Endothelial cell of umbilical vein (primary cell): ENCODE results near the gene MALRD1. TPM values are rescaled to one million over a fixed set of nuclear protein-coding genes. Genes with fewer than 3 reads are reported as not detected.

Experiments used
- BruUV-seq: library from RNA; stranded (reverse); fragments of 400-500 nt; replicated peaks from 2 replicates; lab custom pipeline; 2021; lab: Mats Ljungman, UMichigan
- CTCF ChIA-PET: fragments of 300-600, 350-600 bp; sonication (Branson Sonifier 250); formaldehyde crosslinking; loops from one replicate; lab custom pipeline; 2021; ENCODE audit warnings: antibody characterized with exemption, inconsistent platforms; lab: Charles Lee
- POLR2A ChIA-PET: fragments of 300-600, 350-600 bp; sonication (Branson Sonifier 250); formaldehyde crosslinking; loops from one replicate; lab custom pipeline; 2021; ENCODE audit warnings: antibody characterized with exemption, inconsistent platforms; lab: Charles Lee
- DNase-seq: peaks from one replicate; pipeline ENCODE4 v3.0.0-alpha.2; 2011; ENCODE audit warnings: low read depth, low spot score
- FAIRE-seq: peaks from 2 replicates; lab custom pipeline; 2011; peaks lifted over from hg19 to GRCh38; lab: Jason Lieb, UNC
- H2AFZ ChIP-seq: 2 replicates; pipeline ENCODE4 v1.6.0; 2012; ENCODE audit warnings: low read depth, low read length, control low read depth, inconsistent platforms
- H3K27ac ChIP-seq: 2 replicates; pipeline ENCODE4 v1.5.1; 2011; ENCODE audit warnings: low read depth, mild to moderate bottlenecking, control low read depth, low read length, moderate library complexity; ENCODE audit not compliant: insufficient read depth
- H3K27me3 ChIP-seq, 2 experiments: 2 replicates each; pipeline versions ENCODE4 v1.6.0 to v1.6.1; 2011; ENCODE audit warnings: low read length in 2 of 2, mixed read lengths in 1 of 2; ENCODE audit not compliant: control insufficient read depth in 2 of 2, insufficient read depth in 2 of 2
- H3K36me3 ChIP-seq, 2 experiments: 2 replicates in 1 of 2; 3 replicates in 1 of 2; pipeline ENCODE4 v1.5.1; 2011; ENCODE audit warnings: low read length in 2 of 2, mild to moderate bottlenecking in 1 of 2, moderate library complexity in 1 of 2; ENCODE audit not compliant: control insufficient read depth in 2 of 2, insufficient read depth in 2 of 2; ENCODE audit errors: extremely low read depth in 1 of 2
- H3K4me1 ChIP-seq: 3 replicates; pipeline ENCODE4 v1.5.1; 2011; ENCODE audit warnings: mild to moderate bottlenecking, low read length; ENCODE audit not compliant: control insufficient read depth, insufficient read depth; ENCODE audit errors: extremely low read depth
- H3K4me2 ChIP-seq: 2 replicates; pipeline ENCODE4 v1.6.1; 2011; ENCODE audit warnings: low read length, control low read depth, mixed read lengths; ENCODE audit not compliant: insufficient read depth
- H3K4me3 ChIP-seq, 3 experiments: fragments of 200-600 bp in 1 of 3; sonication (generic), shearing (Covaris generic) in 1 of 3; replicated peaks in 1 of 3; 2 replicates each; pipeline ENCODE4 v1.5.1; 2011 to 2016; ENCODE audit warnings: control low read depth in 3 of 3, low read length in 3 of 3, mild to moderate bottlenecking in 2 of 3, inconsistent platforms in 1 of 3, low read depth in 1 of 3, moderate library complexity in 1 of 3; ENCODE audit not compliant: insufficient read depth in 1 of 3
- H3K79me2 ChIP-seq: 2 replicates; pipeline ENCODE4 v1.6.0; 2012; ENCODE audit warnings: low read length, inconsistent platforms; ENCODE audit not compliant: control insufficient read depth, insufficient read depth
- H3K9ac ChIP-seq: replicated peaks from 2 replicates; pipeline ENCODE3; 2011; ENCODE audit warnings: low read length, control low read depth; ENCODE audit not compliant: insufficient read depth; ENCODE audit errors: extremely low read depth
- H3K9me1 ChIP-seq: replicated peaks from 3 replicates; pipeline ENCODE4 v1.6.0; 2011; ENCODE audit warnings: mild to moderate bottlenecking, low read length; ENCODE audit not compliant: control insufficient read depth, insufficient read depth; ENCODE audit errors: extremely low read depth
- H3K9me3 ChIP-seq: replicated peaks from 2 replicates; pipeline ENCODE4 v1.5.1; 2012; ENCODE audit warnings: low read length, inconsistent platforms; ENCODE audit not compliant: control insufficient read depth, insufficient read depth
- H4K20me1 ChIP-seq: replicated peaks from 2 replicates; pipeline ENCODE3; 2011; ENCODE audit warnings: mild to moderate bottlenecking, low read length; ENCODE audit not compliant: control insufficient read depth, insufficient read depth; ENCODE audit errors: extremely low read depth
- CTCF ChIP-seq, 2 donors: IDR thresholded peaks; 1 replicate in 1 of 2; 2 replicates in 1 of 2; pipeline ENCODE4 v1.5.1; 2011; ENCODE audit warnings: low read length in 2 of 2, mild to moderate bottlenecking in 2 of 2, moderate library complexity in 2 of 2, control low read depth in 1 of 2, inconsistent platforms in 1 of 2, low read depth in 1 of 2; ENCODE audit not compliant: insufficient read depth in 1 of 2; ENCODE audit errors: extremely low read depth in 1 of 2
- EZH2 ChIP-seq: IDR thresholded peaks from 2 replicates; pipeline ENCODE4 v1.6.1; 2012; ENCODE audit warnings: borderline replicate concordance, low read depth, mild to moderate bottlenecking, moderate library complexity, low read length, inconsistent platforms; ENCODE audit not compliant: severe bottlenecking
- FOS ChIP-seq: IDR thresholded peaks from 2 replicates; pipeline ENCODE4 v1.6.1; 2011; ENCODE audit warnings: mild to moderate bottlenecking, low read length, moderate library complexity, borderline replicate concordance; ENCODE audit not compliant: insufficient read depth
- GATA2 ChIP-seq: IDR thresholded peaks from 2 replicates; pipeline ENCODE4 v1.7.0; 2011; ENCODE audit warnings: low read depth, mild to moderate bottlenecking, moderate library complexity, mixed read lengths, low read length; ENCODE audit not compliant: insufficient read length, insufficient read depth
- JUN ChIP-seq: IDR thresholded peaks from 2 replicates; pipeline ENCODE4 v1.6.1; 2011; ENCODE audit warnings: borderline replicate concordance, low read depth; ENCODE audit not compliant: insufficient read length, insufficient read depth
- MAX ChIP-seq: IDR thresholded peaks from 2 replicates; pipeline ENCODE4 v1.6.1; 2011; ENCODE audit not compliant: insufficient read depth, insufficient read length
- MYC ChIP-seq: IDR thresholded peaks from one replicate; pipeline ENCODE4 v1.6.1; 2011; ENCODE audit warnings: mild to moderate bottlenecking, low read depth, low read length
- POLR2A ChIP-seq: IDR thresholded peaks from 2 replicates; pipeline ENCODE4 v1.6.1; 2012; ENCODE audit warnings: low read depth, mild to moderate bottlenecking, control low read depth, low read length
- POLR2AphosphoS5 ChIP-seq: IDR thresholded peaks from 2 replicates; pipeline ENCODE4 v1.6.1; 2012; ENCODE audit warnings: low read depth, mild to moderate bottlenecking, control low read depth, low read length, moderate library complexity; ENCODE audit not compliant: insufficient read depth
- dilution Hi-C: fragments of 300-500 bp; cut with MboI; formaldehyde crosslinking; loops from one replicate; pipeline ENCODE4 v1.15.0; 2019; ENCODE audit warnings: low sequenced_read_pairs; ENCODE audit not compliant: extremely low pct_ligation_motif_present
- intact Hi-C: fragments of 100-400 bp; cut with micrococcal nuclease; formaldehyde crosslinking; loops from one replicate; pipeline ENCODE4 v1.10.0; 2022
- polyA plus RNA-seq, 4 experiments: library from polyadenylated mRNA; depleted of rRNA in 3 of 4; stranded (reverse) in 3 of 4; unstranded in 1 of 4; fragments of >200 nt; gene quantifications; 2 replicates each; pipeline versions ENCODE4 v1.2.1 to v1.2.3, GENCODE V29; 2011 to 2012; ENCODE audit warnings: missing spikeins in 1 of 4
- total RNA-seq: library from RNA; stranded (reverse); gene quantifications from 2 replicates; pipeline ENCODE4 v1.2.3, GENCODE V29; 2021

MALRD1 gene
- total and polyA plus RNA-seq, 2 donors (not counting 3 experiments of a cell fraction or from before 2014, with no cell fraction given) = not detected

- no peaks in the 10 kb centered on the region for H3K36me3 ChIP-seq
- no peaks in the 10 kb centered on the region for H3K79me2 ChIP-seq
- no peak overlapping the region for H3K9ac ChIP-seq
- peaks cover 6% of the 10 kb centered on the region for H3K9me3 ChIP-seq
- CTCF ChIA-PET = no interaction called here
- H4K20me1 ChIP-seq = no peaks in the 10 kb centered on the region
- H3K9me1 ChIP-seq = no peaks in the 10 kb centered on the region
- POLR2A ChIA-PET = no interaction called here
- no peak overlapping the region for H3K4me3 ChIP-seq
- no peaks in the 10 kb centered on the region for H3K27me3 ChIP-seq
- no peaks in the 10 kb centered on the region for H3K4me1 ChIP-seq
- dilution Hi-C loops (no loop called here), intact Hi-C loops (no loop called here)
- FAIRE-seq (no peak), DNase-seq (no peak)
- H3K27ac ChIP-seq = no peak overlapping the region
- no TSS peak for BruUV-seq
- no peak for TF ChIP-seq CTCF (IDR thresholded peaks at IDR 0.05; ENCODE audit: extremely low read depth in 1 of 2, insufficient read depth in 1 of 2, low read depth in 1 of 2, low read length in 2 of 2)
- TF ChIP-seq JUN = no peak
- no peak for TF ChIP-seq POLR2A
- TF ChIP-seq GATA2 = no peak
- TF ChIP-seq FOS = no peak
- TF ChIP-seq MAX = no peak
- TF ChIP-seq MYC = no peak
- TF ChIP-seq POLR2AphosphoS5 = no peak
- no peak for TF ChIP-seq EZH2
- H3K4me2 ChIP-seq = no peak overlapping the region
- no peak overlapping the region for H2AFZ ChIP-seq
Observed at GRCh38 chr10:19426034-19426433, 377.4 kb downstream of the MALRD1 start.
